Measurements from ENCODE around the gene CBL.

Gene CBL

GRCh38 chr11:119350302-119350701 lies 144.2 kb downstream of the CBL start:
- peak in 1 of 5 experiments; percentile 24 for DNase-seq

- no peak for DNase-seq
Measured at GRCh38 chr11:119351232-119351631, 145.1 kb downstream of the CBL start.

DNA sequence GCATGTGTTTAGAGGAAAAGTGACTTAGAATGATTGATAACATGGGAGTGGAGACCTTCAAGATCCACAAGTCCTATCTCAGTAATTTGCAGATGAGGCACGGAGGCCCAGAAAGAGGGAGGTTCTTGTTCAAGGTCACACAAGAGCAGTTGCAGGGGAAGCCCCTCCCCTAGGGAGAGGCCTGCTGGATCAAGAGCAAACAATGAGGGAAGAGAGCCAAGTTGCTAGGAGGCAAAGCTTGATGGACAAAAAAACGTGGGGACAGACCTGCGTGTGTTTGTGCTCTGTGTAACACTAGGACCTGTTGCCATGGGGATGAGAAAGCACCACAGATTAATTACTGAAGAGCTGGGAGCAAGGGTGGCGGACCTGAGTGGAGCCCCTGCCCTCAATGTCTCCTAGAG lies 146.7 kb downstream of the CBL start:
- no peak for DNase-seq

- DNase-seq, result no peak
Measured at GRCh38 chr11:119355091-119355843, 149.1 kb downstream of the CBL start.

GRCh38 chr11:119356349-119357031 lies 150.4 kb downstream of the CBL start:
- DNase-seq, result peak; percentile 46 to 78 (median 60)

DNA sequence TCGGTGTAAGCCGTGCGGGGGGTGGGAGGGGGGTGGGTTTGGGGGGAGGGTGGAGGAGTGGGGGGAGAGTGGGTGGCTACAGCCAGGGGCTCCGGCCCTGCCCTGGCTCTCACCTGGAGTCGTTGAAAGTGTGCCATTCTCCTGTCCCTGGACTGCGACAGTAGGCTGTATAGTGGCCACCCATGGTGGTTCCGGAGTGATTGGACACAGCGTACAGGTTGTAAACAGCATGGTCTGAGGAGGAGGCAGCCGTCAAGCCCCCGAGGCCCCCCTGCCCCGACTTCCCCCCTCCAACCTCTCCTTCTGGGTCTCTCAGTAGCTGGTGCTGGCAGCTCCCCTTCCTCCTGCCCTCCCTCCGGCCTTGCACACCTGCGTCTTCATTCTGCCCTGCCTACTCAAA lies 150.9 kb downstream of the CBL start:
- no peak for DNase-seq
